GM23338 (cell line): ENCODE results near the gene CLEC4E. TPM values are rescaled to one million over a fixed set of nuclear protein-coding genes. Genes with fewer than 3 reads are reported as not detected.

Source experiments
- ATAC-seq: fragments of 200-7000 bp; cut with Tn5 transposase; 3 replicates; pipeline ENCODE4 v1.9.1; 2020
- DNase-seq: peaks from one replicate; pipeline ENCODE4 v3.0.0-alpha.2; 2015; ENCODE audit warnings: low spot score
- H2AFZ ChIP-seq: fragments of 200-600 bp; sonication (generic); 2 replicates; pipeline ENCODE4 v1.8.0; 2016; ENCODE audit warnings: antibody characterized with exemption, mild to moderate bottlenecking, moderate library complexity
- H3F3A ChIP-seq: fragments of 200-600 bp; sonication (generic); replicated peaks from 2 replicates; pipeline ENCODE4 v1.8.0; 2017; ENCODE audit warnings: antibody characterized with exemption, mixed run types, low read depth
- H3K27ac ChIP-seq: fragments of 200-600 bp; sonication (generic); 2 replicates; pipeline ENCODE4 v1.6.1; 2016; ENCODE audit warnings: low read depth
- H3K27me3 ChIP-seq: fragments of 200-600 bp; sonication (generic); 2 replicates; pipeline ENCODE4 v1.8.0; 2016; ENCODE audit warnings: mild to moderate bottlenecking, mixed run types, moderate library complexity; ENCODE audit not compliant: insufficient read depth
- H3K36me3 ChIP-seq: fragments of 200-600 bp; sonication (generic); 2 replicates; pipeline ENCODE4 v1.8.0; 2016; ENCODE audit warnings: mild to moderate bottlenecking; ENCODE audit not compliant: insufficient read depth
- H3K4me1 ChIP-seq: fragments of 200-600 bp; sonication (generic); 2 replicates; pipeline ENCODE4 v1.8.0; 2016; ENCODE audit warnings: mild to moderate bottlenecking, moderate library complexity; ENCODE audit not compliant: insufficient read depth
- H3K4me2 ChIP-seq: fragments of 200-600 bp; sonication (generic); 2 replicates; pipeline ENCODE4 v1.7.1; 2017; ENCODE audit warnings: mixed run types
- H3K4me3 ChIP-seq: fragments of 200-600 bp; sonication (generic); 2 replicates; pipeline ENCODE4 v1.6.1; 2016; ENCODE audit warnings: mixed run types
- H3K79me2 ChIP-seq: fragments of 200-600 bp; sonication (generic); replicated peaks from 2 replicates; pipeline ENCODE4 v1.8.0; 2017; ENCODE audit warnings: mild to moderate bottlenecking; ENCODE audit not compliant: insufficient read depth
- H3K9me2 ChIP-seq: fragments of 200-600 bp; sonication (generic); 2 replicates; pipeline ENCODE4 v1.8.0; 2017; ENCODE audit not compliant: insufficient read depth
- H4K20me1 ChIP-seq: fragments of 200-600 bp; sonication (generic); replicated peaks from 2 replicates; pipeline ENCODE4 v1.8.0; 2017; ENCODE audit warnings: mild to moderate bottlenecking; ENCODE audit not compliant: insufficient read depth
- H3K27ac Mint-ChIP-seq: 2 replicates; pipeline ENCODE4 v1.8.0; 2020; ENCODE audit warnings: inconsistent platforms, mild to moderate bottlenecking, moderate library complexity, mixed read lengths
- H3K27me3 Mint-ChIP-seq: 3 replicates; pipeline ENCODE4 v1.8.0; 2022; ENCODE audit warnings: low read depth, mild to moderate bottlenecking, moderate library complexity, mixed read lengths, inconsistent platforms; ENCODE audit not compliant: insufficient read depth, poor library complexity
- H3K36me3 Mint-ChIP-seq: 3 replicates; pipeline ENCODE4 v1.8.0; 2021; ENCODE audit warnings: low read depth, mild to moderate bottlenecking, inconsistent platforms, moderate library complexity, mixed read lengths
- H3K4me1 Mint-ChIP-seq: 3 replicates; pipeline ENCODE4 v1.8.0; 2020; ENCODE audit warnings: mild to moderate bottlenecking, inconsistent platforms, mixed read lengths
- H3K4me3 Mint-ChIP-seq: 3 replicates; pipeline ENCODE4 v1.8.0; 2021; ENCODE audit warnings: moderate library complexity, mild to moderate bottlenecking, inconsistent platforms, mixed read lengths
- H3K9me3 Mint-ChIP-seq: 3 replicates; pipeline ENCODE4 v1.8.0; 2020; ENCODE audit warnings: moderate library complexity, mild to moderate bottlenecking, inconsistent platforms, mixed read lengths
- CTCF ChIP-seq, 2 experiments: fragments of 200-600 bp in 1 of 2; sonication (generic) in 1 of 2; conservative IDR thresholded peaks; 2 replicates each; pipeline versions ENCODE4 v1.5.1 to v1.6.1; 2016 to 2017; ENCODE audit warnings: antibody characterized with exemption in 2 of 2, low read depth in 2 of 2, mild to moderate bottlenecking in 2 of 2, moderate library complexity in 1 of 2
- EZH2phosphoT487 ChIP-seq: fragments of 200-600 bp; sonication (generic); IDR thresholded peaks from one replicate; pipeline ENCODE4 v1.8.1; 2018; ENCODE audit warnings: antibody characterized with exemption; ENCODE audit not compliant: unreplicated experiment
- JUNB ChIP-seq: IDR thresholded peaks from one replicate; pipeline ENCODE4 v1.6.1; 2016; ENCODE audit warnings: antibody characterized with exemption; ENCODE audit not compliant: unreplicated experiment
- NANOG ChIP-seq: IDR thresholded peaks from 2 replicates; pipeline ENCODE4 v1.6.1; 2016; ENCODE audit warnings: antibody characterized with exemption, borderline replicate concordance
- POLR2AphosphoS5 ChIP-seq: IDR thresholded peaks from 2 replicates; pipeline ENCODE4 v1.6.1; 2016; ENCODE audit warnings: antibody characterized with exemption, low read depth
- ZNF114 ChIP-seq: fragments of 250-450 bp; sonication (Bioruptor Pico); IDR thresholded peaks from 2 replicates; pipeline ENCODE4 v1.5.0; 2020; ENCODE audit warnings: mild to moderate bottlenecking, moderate library complexity
- ZNF331 ChIP-seq: fragments of 250-450 bp; sonication (Bioruptor Pico); IDR thresholded peaks from 2 replicates; pipeline ENCODE4 v1.5.0; 2020; ENCODE audit warnings: low read depth, mild to moderate bottlenecking, moderate library complexity
- ZNF462 ChIP-seq: fragments of 250-450 bp; sonication (Bioruptor Pico); IDR thresholded peaks from 2 replicates; pipeline ENCODE4 v1.5.0; 2020; ENCODE audit warnings: mild to moderate bottlenecking, moderate library complexity
- polyA plus RNA-seq: library from polyadenylated mRNA; unstranded; fragments of >200 nt; fragmentation: Nextera tagmentation; extraction: Ambion mirVana; gene quantifications from 2 replicates; pipeline ENCODE4 v1.2.1, GENCODE V29; 2016
- total RNA-seq: library from RNA; depleted of rRNA; stranded (reverse); fragments of >200 nt; shearing (Covaris generic); gene quantifications from 2 replicates; pipeline ENCODE4 v1.2.3, GENCODE V29; 2014
- TF ChIP-seq, protein P1 (sequence below): IDR thresholded peaks from one replicate; pipeline ENCODE4 v1.6.1; 2018; ENCODE audit warnings: antibody characterized with exemption; ENCODE audit not compliant: unreplicated experiment
- TF ChIP-seq, protein P2 (sequence below): IDR thresholded peaks from 2 replicates; pipeline ENCODE4 v1.6.1; 2016; ENCODE audit warnings: antibody characterized with exemption

The CLEC4E gene
- total and polyA plus RNA-seq, 2 experiments from 2014 or later = not detected

DNA sequence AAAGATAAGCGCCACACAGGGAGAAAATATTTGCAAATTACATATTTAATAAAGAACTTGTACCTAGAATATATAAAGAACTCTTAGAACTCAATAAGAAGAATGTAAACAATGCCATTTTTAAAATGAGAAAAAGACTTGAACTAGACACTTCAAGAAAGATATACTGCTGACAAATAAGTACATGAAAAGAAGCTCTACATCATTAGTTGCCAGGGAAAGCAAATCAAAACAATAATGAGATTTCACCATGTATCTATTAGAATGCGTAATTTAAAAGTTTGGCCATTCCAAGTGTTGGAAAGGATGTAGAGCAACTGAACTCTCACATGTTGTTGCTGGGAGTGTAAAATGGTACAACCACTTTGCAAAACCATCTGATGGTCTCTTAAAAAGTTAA lies 6.9 kb upstream of the CLEC4E start:
- Histone ChIP-seq H2AFZ (no peak overlapping the region), H3K4me1 (no peaks in the 10 kb centered on the region), H3K27me3 (no peaks in the 10 kb centered on the region), H3K36me3 (no peaks in the 10 kb centered on the region), H3K9me2 (no peaks in the 10 kb centered on the region), H3F3A (no peaks in the 10 kb centered on the region), H3K4me2 (no peak overlapping the region), H3K79me2 (no peaks in the 10 kb centered on the region), H4K20me1 (no peaks in the 10 kb centered on the region), H3K27ac (no peak overlapping the region), H3K4me3 (no peak overlapping the region)
- TF ChIP-seq ZNF114 (CRISPR knock-in tag) (no peak), EZH2phosphoT487 (no peak), ZNF331 (no peak), POLR2AphosphoS5 (no peak), NANOG (no peak)
- TF ChIP-seq, protein P1, sequence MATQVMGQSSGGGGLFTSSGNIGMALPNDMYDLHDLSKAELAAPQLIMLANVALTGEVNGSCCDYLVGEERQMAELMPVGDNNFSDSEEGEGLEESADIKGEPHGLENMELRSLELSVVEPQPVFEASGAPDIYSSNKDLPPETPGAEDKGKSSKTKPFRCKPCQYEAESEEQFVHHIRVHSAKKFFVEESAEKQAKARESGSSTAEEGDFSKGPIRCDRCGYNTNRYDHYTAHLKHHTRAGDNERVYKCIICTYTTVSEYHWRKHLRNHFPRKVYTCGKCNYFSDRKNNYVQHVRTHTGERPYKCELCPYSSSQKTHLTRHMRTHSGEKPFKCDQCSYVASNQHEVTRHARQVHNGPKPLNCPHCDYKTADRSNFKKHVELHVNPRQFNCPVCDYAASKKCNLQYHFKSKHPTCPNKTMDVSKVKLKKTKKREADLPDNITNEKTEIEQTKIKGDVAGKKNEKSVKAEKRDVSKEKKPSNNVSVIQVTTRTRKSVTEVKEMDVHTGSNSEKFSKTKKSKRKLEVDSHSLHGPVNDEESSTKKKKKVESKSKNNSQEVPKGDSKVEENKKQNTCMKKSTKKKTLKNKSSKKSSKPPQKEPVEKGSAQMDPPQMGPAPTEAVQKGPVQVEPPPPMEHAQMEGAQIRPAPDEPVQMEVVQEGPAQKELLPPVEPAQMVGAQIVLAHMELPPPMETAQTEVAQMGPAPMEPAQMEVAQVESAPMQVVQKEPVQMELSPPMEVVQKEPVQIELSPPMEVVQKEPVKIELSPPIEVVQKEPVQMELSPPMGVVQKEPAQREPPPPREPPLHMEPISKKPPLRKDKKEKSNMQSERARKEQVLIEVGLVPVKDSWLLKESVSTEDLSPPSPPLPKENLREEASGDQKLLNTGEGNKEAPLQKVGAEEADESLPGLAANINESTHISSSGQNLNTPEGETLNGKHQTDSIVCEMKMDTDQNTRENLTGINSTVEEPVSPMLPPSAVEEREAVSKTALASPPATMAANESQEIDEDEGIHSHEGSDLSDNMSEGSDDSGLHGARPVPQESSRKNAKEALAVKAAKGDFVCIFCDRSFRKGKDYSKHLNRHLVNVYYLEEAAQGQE = no peak
- no peaks in the 10 kb centered on the region for H3K4me1 Mint-ChIP-seq
- no peak overlapping the region for H3K27ac Mint-ChIP-seq
- DNase-seq (no peak), ATAC-seq (no peak)
- no peaks in the 10 kb centered on the region for H3K27me3 Mint-ChIP-seq
- no peaks in the 10 kb centered on the region for H3K36me3 Mint-ChIP-seq
- no peak overlapping the region for H3K4me3 Mint-ChIP-seq
- H3K9me3 Mint-ChIP-seq = no peaks in the 10 kb centered on the region

- H2AFZ ChIP-seq = no peak overlapping the region
- no peaks in the 10 kb centered on the region for H3K27me3 Mint-ChIP-seq
- no peaks in the 10 kb centered on the region for H3F3A ChIP-seq
- no peak overlapping the region for H3K4me2 ChIP-seq
- TF ChIP-seq ZNF331 = no peak
- no peak for TF ChIP-seq ZNF462 (CRISPR knock-in tag)
- no peak for TF ChIP-seq JUNB
- no peak for TF ChIP-seq CTCF (conservative IDR thresholded peaks at IDR 0.05; ENCODE audit: low read depth in 2 of 2)
- TF ChIP-seq, protein P2, sequence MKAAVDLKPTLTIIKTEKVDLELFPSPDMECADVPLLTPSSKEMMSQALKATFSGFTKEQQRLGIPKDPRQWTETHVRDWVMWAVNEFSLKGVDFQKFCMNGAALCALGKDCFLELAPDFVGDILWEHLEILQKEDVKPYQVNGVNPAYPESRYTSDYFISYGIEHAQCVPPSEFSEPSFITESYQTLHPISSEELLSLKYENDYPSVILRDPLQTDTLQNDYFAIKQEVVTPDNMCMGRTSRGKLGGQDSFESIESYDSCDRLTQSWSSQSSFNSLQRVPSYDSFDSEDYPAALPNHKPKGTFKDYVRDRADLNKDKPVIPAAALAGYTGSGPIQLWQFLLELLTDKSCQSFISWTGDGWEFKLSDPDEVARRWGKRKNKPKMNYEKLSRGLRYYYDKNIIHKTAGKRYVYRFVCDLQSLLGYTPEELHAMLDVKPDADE = no peak
- TF ChIP-seq ZNF114 (CRISPR knock-in tag) = no peak
- H3K4me1 Mint-ChIP-seq = no peaks in the 10 kb centered on the region
- no peaks in the 10 kb centered on the region for H3K9me2 ChIP-seq
- no peaks in the 10 kb centered on the region for H3K36me3 ChIP-seq
- no peaks in the 10 kb centered on the region for H3K9me3 Mint-ChIP-seq
- no peaks in the 10 kb centered on the region for H3K79me2 ChIP-seq
- ATAC-seq = no peak
- H3K27me3 ChIP-seq = no peaks in the 10 kb centered on the region
- no peaks in the 10 kb centered on the region for H3K4me1 ChIP-seq
- H3K4me3 Mint-ChIP-seq = no peak overlapping the region
- no peak overlapping the region for H3K27ac ChIP-seq
- H3K4me3 ChIP-seq = no peak overlapping the region
- no peaks in the 10 kb centered on the region for H4K20me1 ChIP-seq
- no peak for DNase-seq
- no peaks in the 10 kb centered on the region for H3K36me3 Mint-ChIP-seq
- no peak overlapping the region for H3K27ac Mint-ChIP-seq
Measured at GRCh38 chr12:8546591-8546990, 5.9 kb upstream of the CLEC4E start.
